Epithelial cell of esophagus (primary cell): ENCODE results near the gene PPP1R14C.

Experiments used
- DNase-seq: peaks from one replicate; pipeline ENCODE4 v3.0.0; 2010; ENCODE audit warnings: low read depth
- H3K4me3 ChIP-seq: 2 replicates; pipeline ENCODE4 v1.5.1; 2011; ENCODE audit warnings: mild to moderate bottlenecking, low read length, control low read depth
- CTCF ChIP-seq: IDR thresholded peaks from 2 replicates; pipeline ENCODE4 v1.5.1; 2011; ENCODE audit warnings: low read depth, mild to moderate bottlenecking, low read length, control low read depth, inconsistent platforms; ENCODE audit not compliant: insufficient read depth; ENCODE audit errors: missing control alignments

PPP1R14C gene

GRCh38 chr6:150243620-150244314 lies 100.9 kb downstream of the PPP1R14C start:
- TF ChIP-seq CTCF: no peak

GRCh38 chr6:150245148-150245935 lies 102.5 kb downstream of the PPP1R14C start:
- no peak for DNase-seq
- H3K4me3 ChIP-seq: no peak overlapping the region
- no peak for TF ChIP-seq CTCF

More at GRCh38 chr6:150243620-150244314, 100.9 kb downstream of the PPP1R14C start:
- no peak overlapping the region for H3K4me3 ChIP-seq
- DNase-seq: no peak

- H3K4me3 ChIP-seq: no peak overlapping the region
- TF ChIP-seq CTCF: no peak
- DNase-seq: no peak
Observed at GRCh38 chr6:150247803-150248202, 105.0 kb downstream of the PPP1R14C start.

GRCh38 chr6:150248300-150248699 lies 105.5 kb downstream of the PPP1R14C start:
- no peak overlapping the region for H3K4me3 ChIP-seq
- no peak for TF ChIP-seq CTCF
- no peak for DNase-seq

GRCh38 chr6:150249261-150249660 lies 106.4 kb downstream of the PPP1R14C start:
- TF ChIP-seq CTCF: no peak
- DNase-seq: no peak
- H3K4me3 ChIP-seq: no peak overlapping the region

GRCh38 chr6:150250826-150251225 lies 108.0 kb downstream of the PPP1R14C start:
- DNase-seq: peak; percentile 100
- TF ChIP-seq CTCF: no peak
- H3K4me3 ChIP-seq: no peak overlapping the region

- DNase-seq: no peak
- no peak overlapping the region for H3K4me3 ChIP-seq
- TF ChIP-seq CTCF: no peak
Observed at GRCh38 chr6:150251566-150252186, 108.8 kb downstream of the PPP1R14C start.
